Right ventricle myocardium inferior (tissue), 1 donor: Measurements from ENCODE around the gene PLVAP. TPM values are rescaled to one million over a fixed set of nuclear protein-coding genes. Genes with fewer than 3 reads are reported as not detected.
A peak's percentile ranks its signal among the peaks of the same experiment; 100 is the strongest.

Experiments
- ATAC-seq: fragments of 200-7000 bp; cut with Tn5 transposase; one replicate; pipeline ENCODE4 v1.9.1; 2020; ENCODE audit warnings: mild to moderate bottlenecking, moderate library complexity
- DNase-seq: peaks from one replicate; pipeline ENCODE4 v3.0.0; 2021; ENCODE audit errors: missing footprints
- intact Hi-C: fragments of 100-400 bp; cut with DNase I; formaldehyde crosslinking; loops from one replicate; pipeline ENCODE4 v1.11.0; 2022
- total RNA-seq: library from RNA; stranded (reverse); fragmentation: NEBNext Ultra II Directional; extraction: Animal tissue kit (Norgen Biotek cat#: 25700); gene quantifications from one replicate; pipeline ENCODE4 v1.2.1, GENCODE V29; 2021
- donor health status: DM: no; HTN: yes; CAD: no; lungs with severe emphysema.

The PLVAP gene
- total RNA-seq, 1 donor from 2014 or later = 29.0 TPM

DNA sequence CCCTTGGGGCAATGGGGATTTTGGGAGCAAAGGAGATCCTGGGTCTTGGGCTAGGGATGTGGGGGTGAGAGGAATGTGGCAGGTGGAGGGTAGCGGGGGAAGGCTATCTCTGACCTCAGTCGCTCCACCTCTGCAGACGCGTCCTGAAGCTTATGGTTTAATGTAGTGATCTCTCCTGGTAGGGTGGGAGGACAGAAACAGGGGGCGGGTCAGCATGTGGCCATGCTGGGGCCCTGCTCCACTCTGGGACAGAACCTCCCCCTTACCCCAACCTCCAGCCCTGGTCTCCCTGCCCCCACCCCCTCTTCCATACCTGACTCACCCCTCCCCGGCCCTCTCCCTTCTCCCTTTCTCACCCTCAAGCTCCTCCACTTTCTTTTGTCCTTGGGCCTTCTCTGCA lies 26.9 kb upstream of the PLVAP start:
- no peak for ATAC-seq
- DNase-seq = no peak
- intact Hi-C loops = no loop called here

DNA sequence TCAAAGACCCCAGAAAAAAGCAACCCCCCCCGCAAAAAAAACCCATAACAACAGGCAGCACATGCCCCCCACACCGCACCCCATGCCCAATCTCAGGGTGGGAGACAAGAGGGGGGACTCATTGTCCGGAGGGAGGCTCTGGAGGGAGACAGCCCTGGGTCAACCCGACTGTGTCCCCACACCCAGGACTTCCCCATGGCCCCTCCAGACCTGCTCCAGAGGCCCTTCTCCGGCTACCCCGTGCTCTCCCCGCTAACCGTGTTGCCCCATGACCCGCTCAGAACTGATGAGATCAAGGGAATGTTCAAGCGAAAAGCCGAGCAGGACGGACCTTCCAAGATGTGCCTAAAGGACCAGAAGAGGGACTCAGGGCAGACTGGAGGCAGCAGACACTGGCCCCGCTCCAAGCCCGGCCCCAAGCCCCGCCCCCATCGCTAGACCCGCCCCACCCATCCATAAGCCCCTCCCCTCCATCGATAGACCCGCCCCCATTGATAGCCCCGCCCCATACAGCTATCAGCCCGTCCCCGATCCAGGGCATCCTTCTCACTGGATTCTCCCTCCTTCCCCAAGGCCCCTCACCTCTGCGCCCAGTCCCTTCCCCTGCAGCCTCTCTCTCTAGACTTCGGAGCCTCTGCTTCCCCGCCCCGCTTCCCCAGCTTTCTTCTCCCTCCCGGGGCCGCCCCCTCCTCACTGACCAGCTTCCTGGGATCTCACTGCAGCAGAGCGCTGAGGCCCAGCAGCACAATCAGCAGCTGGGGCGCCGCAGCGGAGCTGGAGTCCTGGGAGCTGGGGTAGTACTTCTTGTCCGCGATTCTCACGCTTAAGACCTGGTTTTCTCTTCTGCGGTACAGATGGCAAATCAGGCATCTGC lies 26.1 kb upstream of the PLVAP start:
- ATAC-seq (no peak), DNase-seq (no peak)
- intact Hi-C loops = no loop called here

DNA sequence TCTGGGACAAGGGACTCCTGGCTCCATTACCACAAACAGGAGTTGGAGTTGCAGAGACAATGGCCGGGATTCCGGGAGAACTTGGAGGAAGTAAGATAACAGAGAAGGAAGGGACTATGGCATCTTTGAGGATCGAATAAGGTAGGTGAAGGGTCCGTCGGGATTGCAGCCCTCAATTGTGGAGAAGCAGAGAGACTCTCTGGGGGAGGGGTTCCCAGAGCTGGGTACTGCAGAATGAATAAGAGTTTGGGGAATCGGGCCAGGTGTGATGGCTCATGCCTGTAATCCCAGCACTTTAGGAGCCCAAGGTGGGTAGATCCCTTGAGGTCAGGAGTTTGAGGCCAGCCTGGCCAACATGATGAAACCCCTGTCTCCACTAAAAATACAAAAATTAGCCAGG lies 24.5 kb upstream of the PLVAP start:
- no peak for ATAC-seq
- DNase-seq = no peak

DNA sequence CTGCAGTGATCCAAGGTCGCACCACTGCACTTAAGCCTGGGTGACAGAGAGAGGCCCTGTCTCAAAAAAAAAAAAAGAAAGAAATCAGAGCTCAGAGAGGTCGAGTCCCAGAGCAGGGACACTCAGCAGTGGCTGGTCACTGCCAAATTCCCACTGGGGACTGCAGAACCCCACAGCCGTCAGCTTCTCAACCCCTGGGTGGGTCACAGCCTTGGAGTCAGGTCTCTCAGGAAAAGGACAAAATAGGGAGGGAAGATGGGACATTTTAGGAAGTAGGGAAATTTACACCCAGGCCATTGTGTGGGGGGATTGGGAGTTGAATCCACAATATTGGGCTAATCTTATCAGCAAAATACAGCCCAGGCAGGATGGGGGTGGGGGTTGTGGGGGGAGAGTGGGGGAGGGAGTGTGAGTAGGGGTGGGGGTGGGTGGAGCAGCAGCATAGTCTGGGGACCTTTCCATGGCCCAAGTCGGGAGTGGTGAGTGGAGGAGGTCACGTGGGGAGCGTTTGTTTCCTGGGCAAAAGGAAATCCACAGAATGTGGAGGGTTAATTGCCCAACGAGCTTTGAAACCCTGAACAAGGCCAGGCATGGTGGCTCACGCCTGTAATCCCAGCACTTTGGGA lies 21.9 kb upstream of the PLVAP start:
- no peak for DNase-seq
- intact Hi-C loops = no loop called here
- ATAC-seq = no peak

More for the DNA sequence above, 24.5 kb upstream of the PLVAP start:
- intact Hi-C loops = no loop called here

DNA sequence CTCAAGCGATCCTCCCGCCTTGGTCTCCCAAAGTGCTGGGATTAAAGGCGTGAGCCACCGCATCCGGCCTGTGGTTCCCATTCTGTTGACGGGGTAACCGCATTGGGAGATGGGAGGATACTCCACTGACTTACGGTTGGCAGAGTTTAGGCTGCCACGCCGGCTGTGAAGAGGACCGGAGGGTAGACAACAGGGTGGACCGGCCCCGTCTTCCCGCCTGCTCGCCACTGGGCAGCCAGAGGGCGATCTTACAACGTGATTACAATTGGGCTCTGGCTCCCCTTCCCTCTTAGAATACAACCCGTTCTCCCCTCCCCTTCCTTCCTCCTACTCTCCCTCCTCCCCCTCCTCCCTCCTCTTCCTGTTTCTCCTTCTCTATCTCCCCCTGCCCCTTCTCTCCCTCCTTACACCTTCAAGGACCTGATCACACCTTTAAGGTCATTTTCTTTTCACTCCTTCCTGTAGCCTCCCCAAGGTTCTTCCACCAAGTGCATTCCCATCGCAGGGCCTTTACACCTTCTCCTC lies 17.8 kb upstream of the PLVAP start:
- intact Hi-C loops = loop anchor here (2.0 to 5.0 kb wide), 2 partner anchors 72 to 103 kb away; no protein-coding TSS in a partner anchor
- peak; percentile 38 for ATAC-seq
- DNase-seq = peak; percentile 91

DNA sequence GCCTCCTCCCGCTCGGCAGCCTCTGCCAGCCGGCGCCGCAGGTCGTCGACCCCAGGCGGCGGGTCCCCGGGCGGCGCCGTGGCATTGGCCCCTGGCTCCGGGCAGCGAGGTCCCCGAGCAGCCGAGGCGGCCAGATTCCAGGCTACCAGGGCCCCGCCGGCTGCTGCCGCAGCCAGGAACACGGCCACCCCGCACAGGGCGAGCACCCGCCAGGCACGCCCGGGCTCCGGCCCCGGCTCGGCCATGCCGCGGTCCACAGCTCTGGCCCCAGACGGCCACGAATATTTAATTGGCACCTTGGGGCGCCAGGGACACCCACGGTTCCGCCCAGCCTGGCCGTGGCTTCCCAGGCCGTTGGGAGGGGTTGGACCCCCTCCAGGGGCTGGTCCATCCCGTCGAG lies 16.8 kb upstream of the PLVAP start, which contains the start of gene CCDC194:
TSS of gene CCDC194 (minus strand) at position 283 of the 400 bp plus-strand sequence. CDS start at position 245, 38 bp downstream.
- ATAC-seq (no peak), DNase-seq (no peak)
- intact Hi-C loops = loop anchor here (2.0 to 5.0 kb wide), 2 partner anchors 73 to 102 kb away; no protein-coding TSS in a partner anchor

DNA sequence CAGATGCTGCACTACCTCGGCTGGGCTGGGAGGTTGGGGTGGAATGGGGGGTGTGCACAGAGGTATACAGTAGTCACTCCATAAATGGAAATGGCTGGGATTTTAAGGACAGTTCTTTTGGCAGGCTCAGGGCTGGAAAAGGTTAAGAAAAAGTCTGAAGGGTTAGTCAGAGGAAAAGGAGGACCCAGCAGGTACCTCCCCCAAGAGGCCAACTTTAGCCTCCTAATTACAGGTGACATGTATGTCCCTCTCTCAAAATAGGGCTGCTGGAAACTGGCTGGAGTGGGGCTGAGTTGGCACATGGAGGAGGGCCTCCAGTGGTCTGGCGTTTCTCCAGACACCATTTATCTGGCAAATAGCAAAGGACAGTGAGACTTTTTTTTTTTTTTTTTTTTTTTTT lies 15.9 kb upstream of the PLVAP start:
- intact Hi-C loops = loop anchor here (5.0 kb wide), 1 partner anchor 101 kb away; no protein-coding TSS in a partner anchor
- DNase-seq = no peak

DNA sequence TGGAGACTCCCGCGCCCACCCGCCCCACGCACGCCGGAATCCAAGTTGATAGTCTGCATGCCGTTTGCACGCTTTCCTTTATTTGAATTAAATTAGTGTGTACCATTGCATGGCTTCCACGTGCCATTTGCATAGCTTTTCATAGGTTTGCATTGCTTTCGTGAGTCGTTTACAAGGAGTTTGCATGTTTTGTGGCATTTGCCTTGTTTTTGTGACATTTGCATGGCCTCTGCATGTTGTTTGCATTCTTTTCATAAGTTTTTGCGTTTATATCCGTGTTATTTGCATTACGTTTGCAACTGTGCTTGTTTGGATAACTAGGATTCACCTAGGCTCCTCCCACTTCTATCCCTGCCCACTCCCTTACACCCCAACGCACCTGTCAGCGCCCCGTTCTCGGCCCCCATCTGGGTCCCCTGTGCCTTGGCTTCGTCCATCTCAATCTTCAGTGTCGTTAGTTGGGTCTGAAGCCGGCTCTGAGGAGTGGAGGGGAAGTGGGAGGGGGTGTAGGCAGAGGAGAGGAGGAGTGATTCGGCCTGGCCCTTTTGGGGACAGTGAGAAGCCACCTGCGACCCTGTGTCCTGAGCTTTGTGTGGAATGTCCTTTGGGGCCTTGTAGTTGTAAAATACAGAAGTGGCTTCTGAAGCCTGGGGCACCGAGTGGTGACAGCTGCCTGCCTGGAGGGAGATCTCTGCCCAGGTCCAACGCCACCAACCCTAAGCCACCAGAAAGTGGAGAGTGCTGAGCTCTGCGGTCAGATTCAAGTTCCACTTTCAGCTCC lies 14.4 kb upstream of the PLVAP start:
- peak; percentile 35 for ATAC-seq
- intact Hi-C loops = loop anchor here (5.0 kb wide), 1 partner anchor 99 kb away; no protein-coding TSS in a partner anchor
- no peak for DNase-seq

More for the DNA sequence above, 15.9 kb upstream of the PLVAP start:
- no peak for ATAC-seq

DNA sequence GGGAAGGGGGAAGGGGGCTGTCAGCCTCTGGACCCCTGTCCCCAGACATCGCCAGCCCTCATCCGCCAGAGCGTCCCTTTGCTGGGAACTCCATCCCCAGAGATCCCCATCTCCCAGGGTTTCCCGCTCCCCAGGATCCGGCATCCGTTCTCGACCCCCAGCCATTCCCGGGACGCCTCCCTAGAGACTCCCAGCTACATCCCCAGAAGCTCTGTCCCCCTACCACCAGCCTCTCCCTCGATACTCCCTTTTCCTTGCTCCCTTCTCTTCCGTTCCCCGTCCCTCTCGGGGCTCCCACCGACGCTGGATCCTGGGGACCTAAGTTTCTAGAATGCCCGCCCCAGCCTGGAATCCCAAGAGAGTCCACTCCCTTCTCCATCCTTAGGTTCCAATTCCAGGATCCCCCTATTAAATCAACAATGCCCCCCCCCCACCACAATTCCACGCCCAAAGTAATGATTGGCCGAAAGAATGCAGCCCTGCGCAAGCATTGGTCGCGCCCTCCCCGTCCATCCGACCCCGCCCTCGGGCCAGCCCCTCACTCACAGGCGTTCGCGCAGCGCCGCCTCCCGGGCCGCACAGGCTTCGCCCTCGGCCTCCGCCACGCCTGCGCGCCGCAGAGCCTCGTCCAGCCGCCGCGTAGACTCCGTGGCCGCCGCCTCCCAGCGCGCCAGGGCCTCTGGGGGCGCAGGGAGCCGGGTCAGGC lies 13.7 kb upstream of the PLVAP start:
- intact Hi-C loops = loop anchor here (5.0 kb wide), 1 partner anchor 99 kb away; no protein-coding TSS in a partner anchor
- ATAC-seq = peak; percentile 93
- DNase-seq = peak; percentile 94

DNA sequence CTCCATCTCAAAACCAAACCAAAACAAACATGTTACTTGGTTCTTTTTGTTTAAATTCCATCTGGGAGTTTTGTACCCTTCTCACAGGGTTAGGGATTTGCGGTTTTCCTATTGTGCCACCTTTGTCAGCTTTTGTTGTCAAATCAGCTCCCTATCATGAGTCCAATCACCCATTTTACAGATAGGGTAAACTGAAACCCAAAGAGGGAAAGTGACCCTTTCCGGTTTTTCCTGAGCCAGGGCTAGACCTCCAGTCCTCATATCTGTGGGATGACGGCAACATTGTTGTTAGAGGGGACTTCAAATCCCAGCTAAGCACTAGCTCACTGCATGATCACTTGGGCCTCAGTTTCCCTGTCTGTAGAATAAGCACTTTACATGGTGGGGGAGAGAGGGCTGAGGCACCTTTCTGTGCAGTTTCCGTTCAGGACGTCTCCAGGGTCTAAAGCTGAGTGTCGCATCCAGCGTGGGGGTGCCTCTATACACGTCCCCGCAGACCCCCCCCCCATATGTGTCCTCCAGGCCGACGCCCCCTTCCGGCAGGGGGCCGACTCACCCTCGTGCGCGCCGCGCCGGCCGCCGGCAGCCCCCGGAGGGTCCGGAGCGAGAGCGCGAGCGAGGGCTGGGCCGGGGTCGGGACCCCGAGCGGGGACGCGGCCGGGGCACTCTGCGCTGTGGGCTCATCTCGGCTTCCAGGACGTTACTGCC lies 13.0 kb upstream of the PLVAP start:
- intact Hi-C loops = loop anchor here (5.0 kb wide), 1 partner anchor 98 kb away; no protein-coding TSS in a partner anchor
- DNase-seq (no peak), ATAC-seq (no peak)

DNA sequence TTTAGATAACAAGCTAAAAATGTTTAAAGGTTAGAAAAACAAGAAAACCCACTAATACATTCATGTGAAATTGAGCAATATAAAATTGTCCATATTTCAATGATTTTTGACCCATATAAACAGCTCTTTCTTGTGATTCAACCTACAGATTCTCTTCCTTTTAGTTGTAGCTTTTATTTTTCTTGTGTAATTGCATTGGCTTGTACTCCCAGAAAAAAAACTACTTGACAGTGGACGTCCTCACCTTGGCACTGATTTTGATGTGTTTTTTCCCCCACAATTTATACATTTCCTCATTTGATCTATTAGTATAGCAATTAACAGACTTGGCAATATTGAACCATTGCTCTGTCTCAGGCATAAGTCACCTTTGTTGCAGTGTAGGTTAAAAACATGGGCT lies 12.1 kb upstream of the PLVAP start:
- intact Hi-C loops = no loop called here
- DNase-seq (no peak), ATAC-seq (no peak)

DNA sequence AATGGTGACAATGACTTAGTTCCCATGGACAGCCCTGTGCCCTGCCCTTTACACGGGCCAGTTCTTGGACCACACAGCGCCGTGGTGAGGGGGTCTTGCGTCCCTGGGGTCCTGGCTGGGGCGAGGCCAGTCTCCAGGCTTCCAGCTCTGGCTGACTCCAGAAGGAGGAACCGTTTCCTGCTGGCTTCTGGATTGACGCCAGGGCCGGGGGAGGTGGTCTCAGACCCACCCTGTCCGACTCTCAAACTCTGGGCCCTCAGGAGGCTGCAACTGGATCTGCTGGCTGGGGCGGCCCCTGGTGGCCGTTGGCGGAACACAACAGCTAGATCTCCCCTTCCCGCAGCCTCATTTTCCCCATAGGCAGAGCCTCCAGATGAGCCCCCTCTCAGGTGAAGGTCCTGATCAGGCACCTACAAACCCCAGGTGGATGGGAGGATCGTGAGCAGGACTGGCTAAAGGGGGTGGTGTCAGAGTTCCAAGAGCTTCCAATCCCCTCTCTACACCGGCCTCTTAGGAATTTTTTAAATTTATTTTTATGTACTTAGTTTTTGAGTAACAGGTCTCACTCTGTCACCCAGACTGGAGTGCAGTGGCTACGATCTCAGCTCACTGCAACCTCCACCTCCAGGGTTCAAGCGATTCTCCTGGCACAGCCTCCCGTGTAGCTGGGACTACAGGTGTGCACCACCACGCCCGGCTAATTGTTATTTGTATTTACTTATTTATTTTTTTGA lies 8.9 kb upstream of the PLVAP start:
- DNase-seq (peak; percentile 80), ATAC-seq (no peak)
- intact Hi-C loops = loop anchor here (1.0 kb wide), 1 partner anchor 40 kb away; no protein-coding TSS in a partner anchor

DNA sequence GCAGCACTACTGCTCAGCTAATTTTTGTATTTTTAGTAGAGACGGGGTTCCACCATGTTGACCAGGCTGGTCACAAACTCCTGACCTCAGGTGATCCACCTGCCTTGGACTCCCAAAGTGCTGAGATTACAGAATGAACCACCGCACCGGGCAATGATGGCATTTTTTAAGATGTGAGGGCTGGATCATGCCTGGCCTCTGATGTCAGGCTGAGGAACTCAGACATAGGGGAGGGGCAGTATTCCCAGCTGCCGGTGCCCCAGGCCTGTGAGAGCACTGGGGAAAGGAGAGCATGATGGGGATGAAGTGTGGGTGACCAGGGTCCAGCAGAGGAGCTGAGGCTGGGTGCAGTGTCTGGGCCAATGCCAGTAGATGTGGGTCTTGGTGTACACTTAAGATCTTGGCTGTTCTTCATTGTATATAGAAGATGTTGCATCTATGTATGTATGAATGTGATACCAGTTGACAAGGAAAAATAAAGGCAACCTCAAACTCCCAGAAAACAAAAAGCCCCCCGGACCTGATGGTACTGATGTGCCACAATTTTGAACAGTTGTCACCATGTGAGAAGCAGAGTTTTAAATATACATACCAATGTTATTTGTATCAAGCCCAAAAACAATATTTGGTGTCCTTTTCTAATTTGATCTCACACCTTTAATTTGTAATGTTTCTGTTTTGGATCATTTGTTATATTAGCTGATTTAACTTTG lies 3.4 kb upstream of the PLVAP start:
- ATAC-seq (no peak), DNase-seq (no peak)
- intact Hi-C loops = no loop called here

DNA sequence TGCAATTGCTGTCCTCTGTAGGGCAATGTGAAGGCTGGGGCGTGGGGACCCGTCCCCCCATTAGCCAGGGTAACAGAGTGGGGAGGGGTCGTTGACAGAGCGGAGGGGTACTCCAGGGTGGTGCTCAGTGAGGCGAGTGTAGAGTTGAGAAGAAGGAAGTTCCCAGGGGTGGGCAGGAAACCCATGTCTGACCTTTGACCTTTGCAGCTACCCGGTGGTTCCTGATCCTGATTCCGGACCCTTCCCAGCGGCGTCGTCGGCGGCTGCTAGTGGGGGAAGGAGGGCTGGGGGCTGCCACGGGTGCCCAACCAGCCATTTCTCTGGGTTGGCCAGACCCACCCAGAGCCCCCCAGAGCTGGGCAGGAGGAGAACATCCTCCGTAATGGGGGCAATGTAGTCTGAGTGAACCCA lies 2.1 kb upstream of the PLVAP start:
- DNase-seq = no peak
- no peak for ATAC-seq
- intact Hi-C loops = no loop called here

DNA sequence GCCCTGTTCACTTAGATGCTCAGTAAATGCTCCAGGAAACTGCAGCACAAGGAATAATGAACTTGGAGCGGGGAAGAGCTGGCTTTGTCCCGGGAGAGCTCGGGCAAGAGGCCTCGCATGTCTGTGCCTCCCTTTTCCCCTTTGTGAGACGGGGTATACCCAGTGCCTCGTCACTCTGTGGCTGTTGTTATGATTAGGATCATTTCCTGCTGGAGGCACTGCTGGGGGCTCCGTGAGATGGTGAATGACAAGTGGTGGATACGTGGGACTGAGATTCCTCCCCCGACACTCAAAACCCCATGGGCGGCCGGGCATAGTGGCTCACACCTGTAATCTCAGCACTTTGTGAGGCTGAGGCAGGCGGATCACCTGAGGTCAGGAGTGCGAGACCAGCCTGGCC lies 1.1 kb upstream of the PLVAP start:
- intact Hi-C loops = no loop called here
- no peak for ATAC-seq

DNA sequence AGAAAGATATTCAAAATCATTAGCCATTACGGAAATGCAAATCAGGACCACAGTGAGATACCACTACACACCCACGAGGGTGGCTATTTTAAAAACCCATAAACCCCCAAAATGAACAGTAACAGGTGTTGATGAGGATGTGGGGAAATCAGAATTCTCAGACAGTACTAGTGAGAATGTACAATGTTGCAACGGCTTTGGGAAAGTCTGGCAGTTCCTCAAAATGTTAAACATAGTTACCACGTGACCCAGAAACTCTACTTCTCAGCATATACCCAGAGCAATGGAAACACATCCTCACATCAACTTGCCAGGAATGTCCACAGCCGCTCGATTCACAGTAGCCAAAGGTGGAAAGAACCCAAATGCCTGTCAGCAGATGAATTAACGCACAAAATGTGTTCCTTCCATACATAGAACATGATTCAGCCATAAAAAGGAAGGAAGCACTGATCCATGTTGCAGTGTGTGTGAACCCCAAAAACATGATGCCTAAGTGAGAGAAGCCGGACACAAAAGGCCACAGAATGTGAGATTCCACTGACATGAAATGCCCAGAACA lies 7.0 kb downstream of the PLVAP start:
- ATAC-seq (peak; percentile 62), DNase-seq (no peak)
- intact Hi-C loops = no loop called here

More for the DNA sequence above, 1.1 kb upstream of the PLVAP start:
- no peak for DNase-seq
